Ammon's horn (tissue), 1 donor: ENCODE data around the gene HAL.
"Not testable (repeated sequence)": the region's sequence is repeated elsewhere in the genome, so short reads cannot be mapped to it uniquely, and the experiment has no call there.

ENCODE experiments used
- DNase-seq: peaks from one replicate; pipeline ENCODE4 v3.0.0-alpha.2; 2016; ENCODE audit warnings: low spot score

The HAL gene

GRCh38 chr12:95975491-95975890 lies 20.7 kb downstream of the HAL start:
- no peak for DNase-seq

- DNase-seq, result no peak
These were observed 21.8 kb downstream of the HAL start for GRCh38 chr12:95974358-95974757.

- no peak for DNase-seq
These were observed 23.2 kb downstream of the HAL start for GRCh38 chr12:95972832-95973456.

- no peak for DNase-seq
These were observed 25.2 kb downstream of the HAL start for GRCh38 chr12:95970905-95971304.

GRCh38 chr12:95969116-95969515 lies 27.0 kb downstream of the HAL start:
- not testable (repeated sequence) for DNase-seq

- no peak for DNase-seq
These were observed 28.8 kb downstream of the HAL start for GRCh38 chr12:95967301-95967700.

- DNase-seq, result no peak
These were observed 29.8 kb downstream of the HAL start for GRCh38 chr12:95966287-95966870.

GRCh38 chr12:95963096-95963495 lies 33.0 kb downstream of the HAL start:
- no peak for DNase-seq

GRCh38 chr12:95962222-95962621 lies 33.9 kb downstream of the HAL start:
- no peak for DNase-seq

GRCh38 chr12:95960241-95960640 lies 35.9 kb downstream of the HAL start:
- no peak for DNase-seq

GRCh38 chr12:95959107-95959506 lies 37.0 kb downstream of the HAL start:
- DNase-seq, result no peak

- DNase-seq, result no peak
These were observed 39.5 kb downstream of the HAL start for GRCh38 chr12:95956557-95957145.

- DNase-seq, result no peak
These were observed 40.5 kb downstream of the HAL start for GRCh38 chr12:95955549-95956159.

GRCh38 chr12:95953000-95953399 lies 43.1 kb downstream of the HAL start:
- no peak for DNase-seq

- DNase-seq, result no peak
These were observed 44.6 kb downstream of the HAL start for GRCh38 chr12:95951515-95951914.

- no peak for DNase-seq
These were observed 46.5 kb downstream of the HAL start for GRCh38 chr12:95949477-95950206.

GRCh38 chr12:95944108-95944704 lies 51.9 kb downstream of the HAL start:
- DNase-seq, result no peak

- DNase-seq, result peak; percentile 60
These were observed 52.8 kb downstream of the HAL start, which contains the start of gene AMDHD1 for GRCh38 chr12:95943330-95943842. TSS of gene AMDHD1 (plus strand) at chr12:95943331. CDS start at chr12:95943399, 68 bp downstream.

GRCh38 chr12:95942524-95943329 lies 53.4 kb downstream of the HAL start, which contains the start of gene CCDC38:
TSS of gene CCDC38 (minus strand) at chr12:95942614. CDS start at chr12:95936509, 6,105 bp downstream.
- DNase-seq, result peak; percentile 85

- DNase-seq, result no peak
These were observed 54.0 kb downstream of the HAL start for GRCh38 chr12:95942101-95942523.

- DNase-seq, result no peak
These were observed 55.6 kb downstream of the HAL start for GRCh38 chr12:95940514-95940913.
